CD14-positive monocyte (primary cell): ENCODE measurements around the gene TRIM9. TPM values are rescaled to one million over a fixed set of nuclear protein-coding genes. Genes with fewer than 3 reads are reported as not detected.

Source experiments
- DNase-seq, 3 donors: peaks; one replicate each; pipeline ENCODE4 v3.0.0-alpha.2; 2011 to 2022
- H2AFZ ChIP-seq: 2 replicates; pipeline ENCODE4 v1.6.0; 2012; ENCODE audit warnings: mild to moderate bottlenecking, low read depth, low read length, inconsistent platforms; ENCODE audit not compliant: insufficient read depth, poor library complexity, severe bottlenecking
- H3K27ac ChIP-seq, 2 donors: 1 replicate in 1 of 2; 2 replicates in 1 of 2; pipeline ENCODE4 v1.5.1; 2012 to 2013; ENCODE audit warnings: low read length in 2 of 2, control low read depth in 1 of 2, inconsistent platforms in 1 of 2, low read depth in 1 of 2, mild to moderate bottlenecking in 1 of 2
- H3K27me3 ChIP-seq, 2 donors: one replicate each; pipeline versions ENCODE4 v1.6.0 to v1.6.1; 2011 to 2013; ENCODE audit warnings: low read length in 2 of 2; ENCODE audit not compliant: control insufficient read depth in 2 of 2, insufficient read depth in 2 of 2
- H3K36me3 ChIP-seq, 2 donors: replicated peaks in 1 of 2; 1 replicate in 1 of 2; 2 replicates in 1 of 2; pipeline versions ENCODE4 v1.5.1 to v1.6.1; 2012 to 2013; ENCODE audit warnings: low read length in 2 of 2, control low read depth in 1 of 2, inconsistent platforms in 1 of 2, mild to moderate bottlenecking in 1 of 2; ENCODE audit not compliant: insufficient read depth in 2 of 2, control insufficient read depth in 1 of 2
- H3K4me1 ChIP-seq, 2 donors: 1 replicate in 1 of 2; 2 replicates in 1 of 2; pipeline versions ENCODE4 v1.5.1 to v1.6.1; 2012 to 2013; ENCODE audit warnings: low read length in 2 of 2, control low read depth in 1 of 2, inconsistent platforms in 1 of 2, mild to moderate bottlenecking in 1 of 2, moderate library complexity in 1 of 2; ENCODE audit not compliant: insufficient read depth in 2 of 2, control insufficient read depth in 1 of 2
- H3K4me2 ChIP-seq: replicated peaks from 2 replicates; pipeline ENCODE3; 2012; ENCODE audit warnings: low read length, moderate library complexity, mild to moderate bottlenecking; ENCODE audit not compliant: poor library complexity, severe bottlenecking; ENCODE audit errors: extremely low read depth
- H3K4me3 ChIP-seq, 3 experiments: fragments of 200-600 bp in 1 of 3; sonication (generic) in 1 of 3; replicated peaks in 1 of 3; 1 replicate in 2 of 3; 2 replicates in 1 of 3; pipeline ENCODE4 v1.5.1; 2011 to 2013; ENCODE audit warnings: low read length in 3 of 3, mild to moderate bottlenecking in 3 of 3, control low read depth in 2 of 3, low read depth in 2 of 3, inconsistent platforms in 1 of 3, moderate library complexity in 1 of 3
- H3K79me2 ChIP-seq: 2 replicates; pipeline ENCODE4 v1.6.0; 2012; ENCODE audit warnings: mild to moderate bottlenecking, control low read depth, inconsistent platforms, low read length, moderate library complexity; ENCODE audit not compliant: insufficient read depth
- H3K9ac ChIP-seq: 2 replicates; pipeline ENCODE4 v1.6.0; 2017; ENCODE audit warnings: low read length, mild to moderate bottlenecking; ENCODE audit not compliant: insufficient read depth, poor library complexity, severe bottlenecking
- H3K9me3 ChIP-seq, 2 donors: replicated peaks in 1 of 2; 1 replicate in 1 of 2; 2 replicates in 1 of 2; pipeline versions ENCODE4 v1.5.1 to v1.6.1; 2012 to 2013; ENCODE audit warnings: low read length in 2 of 2, control low read depth in 1 of 2; ENCODE audit not compliant: control insufficient read depth in 1 of 2, insufficient read depth in 1 of 2
- H4K20me1 ChIP-seq: 2 replicates; pipeline ENCODE4 v1.6.0; 2012; ENCODE audit warnings: mild to moderate bottlenecking, low read length, control low read depth, moderate library complexity; ENCODE audit not compliant: insufficient read depth
- H3K27ac Mint-ChIP-seq, 7 donors: one replicate each; pipeline ENCODE4 v1.8.0; 2020; ENCODE audit warnings: mild to moderate bottlenecking in 7 of 7, mixed read lengths in 7 of 7, moderate library complexity in 6 of 7, inconsistent platforms in 2 of 7
- H3K27me3 Mint-ChIP-seq, 3 donors: one replicate each; pipeline ENCODE4 v1.8.0; 2021 to 2022; ENCODE audit warnings: low read depth in 3 of 3, mild to moderate bottlenecking in 3 of 3, mixed read lengths in 3 of 3, moderate library complexity in 3 of 3, inconsistent platforms in 1 of 3
- H3K36me3 Mint-ChIP-seq, 2 donors: one replicate each; pipeline ENCODE4 v1.8.0; 2020; ENCODE audit warnings: mixed read lengths in 2 of 2, inconsistent platforms in 1 of 2, mild to moderate bottlenecking in 1 of 2
- H3K4me1 Mint-ChIP-seq: one replicate; pipeline ENCODE4 v1.8.0; 2020; ENCODE audit warnings: mild to moderate bottlenecking, mixed read lengths
- H3K4me3 Mint-ChIP-seq, 2 donors: one replicate each; pipeline ENCODE4 v1.8.0; 2020; ENCODE audit warnings: mild to moderate bottlenecking in 2 of 2, mixed read lengths in 2 of 2, moderate library complexity in 1 of 2
- H3K9me3 Mint-ChIP-seq, 7 donors: one replicate each; pipeline ENCODE4 v1.8.0; 2020 to 2022; ENCODE audit warnings: mixed read lengths in 7 of 7, mild to moderate bottlenecking in 6 of 7, moderate library complexity in 6 of 7, inconsistent platforms in 2 of 7
- CTCF ChIP-seq: fragments of 200-600 bp; IDR thresholded peaks from one replicate; pipeline ENCODE4 v1.8.0; 2022; ENCODE audit warnings: antibody characterized with exemption, mild to moderate bottlenecking
- WGBS: methylation state at CpG from one replicate; pipeline ENCODE4 v1.1.5; 2013; ENCODE audit warnings: missing lambda C conversion rate; ENCODE audit not compliant: insufficient coverage; 5-methylcytosine and 5-hydroxymethylcytosine counted together
- intact Hi-C, 2 donors: fragments of 100-400 bp; cut with micrococcal nuclease; formaldehyde crosslinking; loops; one replicate each; pipeline versions ENCODE4 v1.15.0 to v1.15.1; 2023
- polyA plus RNA-seq, 3 donors: library from polyadenylated mRNA; depleted of rRNA in 1 of 3; unstranded in 2 of 3; stranded (reverse) in 1 of 3; fragments of 300-500 nt in 2 of 3; fragments of >200 nt in 1 of 3; fragmentation: Illumina TruSeq in 2 of 3; gene quantifications; 1 replicate in 2 of 3; 2 replicates in 1 of 3; pipeline ENCODE4 v1.2.3, GENCODE V29; 2012 to 2021

The TRIM9 gene
- polyA plus RNA-seq, 3 donors: 0.01 TPM; not detected in 2

- H3K4me1 ChIP-seq: peaks cover 13 to 35% of the 10 kb centered on the region in 2 donors
- intact Hi-C loops: no loop called here
- H3K4me1 Mint-ChIP-seq: peaks cover 28% of the 10 kb centered on the region
- no peaks in the 10 kb centered on the region for H3K9me3 Mint-ChIP-seq
- H3K36me3 ChIP-seq: no peaks in the 10 kb centered on the region
- H3K4me2 ChIP-seq: no peak overlapping the region
- no peak overlapping the region for H3K4me3 ChIP-seq
- no peaks in the 10 kb centered on the region for H3K27me3 ChIP-seq
- no peaks in the 10 kb centered on the region for H4K20me1 ChIP-seq
- no peak overlapping the region for H3K9ac ChIP-seq
- H3K79me2 ChIP-seq: no peaks in the 10 kb centered on the region
- TF ChIP-seq CTCF: no peak
- H3K27ac Mint-ChIP-seq: peak overlapping the region in 6 of 7 donors; percentile 8 to 72 (median 22)
- H3K27me3 Mint-ChIP-seq: peaks cover 0 to 2% (median 1%) of the 10 kb centered on the region in 3 donors
- H3K9me3 ChIP-seq: no peaks in the 10 kb centered on the region
- peak overlapping the region in 1 of 2 donors; percentile 49 for H3K27ac ChIP-seq
- H2AFZ ChIP-seq: peak overlapping the region; percentile 35
- WGBS: 0% methylated on average over 1 of the region's 4 CpGs
- H3K36me3 Mint-ChIP-seq: no peaks in the 10 kb centered on the region
- H3K4me3 Mint-ChIP-seq: no peak overlapping the region
- DNase-seq: peak in 2 of 3 donors; percentile 5 to 30
These were observed 88.1 kb downstream of the TRIM9 start for GRCh38 chr14:51006781-51007211.

GRCh38 chr14:51006324-51006723 lies 88.6 kb downstream of the TRIM9 start:
- H3K36me3 Mint-ChIP-seq: no peaks in the 10 kb centered on the region
- no peak overlapping the region for H3K9ac ChIP-seq
- peak overlapping the region in 3 of 7 donors; percentile 17 to 72 (median 17) for H3K27ac Mint-ChIP-seq
- no peak overlapping the region for H3K4me3 Mint-ChIP-seq
- peaks cover 13 to 33% of the 10 kb centered on the region in 2 donors for H3K4me1 ChIP-seq
- H3K9me3 Mint-ChIP-seq: no peaks in the 10 kb centered on the region
- WGBS: no CpG with 5 or more reads among the region's 2 CpGs
- H3K4me2 ChIP-seq: no peak overlapping the region
- intact Hi-C loops: no loop called here
- peaks cover 26% of the 10 kb centered on the region for H3K4me1 Mint-ChIP-seq
- H3K36me3 ChIP-seq: no peaks in the 10 kb centered on the region
- no peaks in the 10 kb centered on the region for H3K27me3 ChIP-seq
- TF ChIP-seq CTCF: no peak
- H3K4me3 ChIP-seq: no peak overlapping the region
- peaks cover 0 to 2% (median 1%) of the 10 kb centered on the region in 3 donors for H3K27me3 Mint-ChIP-seq
- peak overlapping the region in 1 of 2 donors; percentile 49 for H3K27ac ChIP-seq
- H3K79me2 ChIP-seq: no peaks in the 10 kb centered on the region
- H4K20me1 ChIP-seq: no peaks in the 10 kb centered on the region
- H3K9me3 ChIP-seq: no peaks in the 10 kb centered on the region
- DNase-seq: no peak
- H2AFZ ChIP-seq: peak overlapping the region; percentile 35
